GM12878 (cell line): Measurements from ENCODE around the gene SPATA16. TPM values are rescaled to one million over a fixed set of nuclear protein-coding genes. Genes with fewer than 3 reads are reported as not detected.

Experiments
- ATAC-seq: fragments of 200-7000 bp; cut with Tn5 transposase; 3 replicates; pipeline ENCODE4 v1.9.1; 2020; ENCODE audit warnings: mild to moderate bottlenecking, moderate library complexity
- BruUV-seq: library from RNA; stranded (reverse); fragments of 400-500 nt; replicated peaks from 2 replicates; lab custom pipeline; 2021; lab: Mats Ljungman, UMichigan
- CTCF ChIA-PET: fragments of 300-600 bp; sonication (Branson Sonifier 250); formaldehyde crosslinking; extraction: SDS; loops from one replicate; lab custom pipeline; 2021; ENCODE audit warnings: inconsistent platforms; lab: Yijun Ruan, JAX
- POLR2A ChIA-PET: fragments of 350-600 bp; formaldehyde crosslinking; extraction: SDS; loops from one replicate; lab custom pipeline; 2021; ENCODE audit warnings: inconsistent platforms; lab: Charles Lee
- RAD21 ChIA-PET: fragments of 300-600 bp; sonication (Branson Sonifier 250); formaldehyde crosslinking; loops from one replicate; lab custom pipeline; 2023; ENCODE audit warnings: antibody characterized with exemption; ENCODE audit not compliant: unreplicated experiment; lab: Charles Lee
- SMC1A ChIA-PET: fragments of 300-600 bp; sonication (Branson Sonifier 250); formaldehyde crosslinking; loops from one replicate; lab custom pipeline; 2023; ENCODE audit not compliant: unreplicated experiment, uncharacterized antibody; lab: Charles Lee
- DNase-seq: peaks from one replicate; pipeline ENCODE4 v3.0.0-alpha.2; 2011; ENCODE audit warnings: low read depth, low spot score
- FAIRE-seq: peaks from 3 replicates; lab custom pipeline; 2011; peaks lifted over from hg19 to GRCh38; lab: Jason Lieb, UNC
- H2AFZ ChIP-seq: 2 replicates; pipeline ENCODE4 v1.6.0; 2011; ENCODE audit warnings: low read depth, low read length, control low read depth; ENCODE audit not compliant: control insufficient read depth
- H3K27ac ChIP-seq: 2 replicates; pipeline ENCODE4 v1.5.1; 2011; ENCODE audit warnings: control low read depth; ENCODE audit not compliant: control insufficient read depth, insufficient read depth
- H3K27me3 ChIP-seq, 2 experiments: replicated peaks in 1 of 2; 2 replicates each; pipeline versions ENCODE4 v1.6.0 to v1.6.1; 2011; ENCODE audit warnings: low read length in 1 of 2; ENCODE audit not compliant: control insufficient read depth in 2 of 2, insufficient read depth in 2 of 2
- H3K36me3 ChIP-seq, 2 experiments: 2 replicates each; pipeline ENCODE4 v1.5.1; 2011; ENCODE audit warnings: low read length in 1 of 2; ENCODE audit not compliant: control insufficient read depth in 2 of 2, insufficient read depth in 2 of 2
- H3K4me1 ChIP-seq: 2 replicates; pipeline ENCODE4 v1.6.1; 2011; ENCODE audit warnings: mild to moderate bottlenecking, low read length, moderate library complexity, mixed read lengths; ENCODE audit not compliant: control insufficient read depth, insufficient read depth
- H3K4me2 ChIP-seq: 2 replicates; pipeline ENCODE4 v1.6.0; 2011; ENCODE audit warnings: control low read depth; ENCODE audit not compliant: control insufficient read depth, insufficient read depth
- H3K4me3 ChIP-seq: fragments of 200-600 bp; sonication (generic); 2 replicates; pipeline ENCODE4 v1.5.1; 2016
- H3K79me2 ChIP-seq: 2 replicates; pipeline ENCODE4 v1.6.0; 2011; ENCODE audit warnings: low read length; ENCODE audit not compliant: control insufficient read depth, insufficient read depth
- H3K9ac ChIP-seq: 2 replicates; pipeline ENCODE4 v1.8.0; 2011; ENCODE audit warnings: low read length, control low read depth, mixed read lengths; ENCODE audit not compliant: control insufficient read depth, insufficient read depth
- H3K9me3 ChIP-seq: replicated peaks from 3 replicates; pipeline ENCODE4 v1.5.1; 2011; ENCODE audit warnings: mild to moderate bottlenecking, low read length; ENCODE audit not compliant: control insufficient read depth, insufficient read depth
- H4K20me1 ChIP-seq: 2 replicates; pipeline ENCODE4 v1.6.0; 2011; ENCODE audit not compliant: control insufficient read depth, insufficient read depth
- BRCA1 ChIP-seq: IDR thresholded peaks from 2 replicates; pipeline ENCODE4 v1.6.1; 2011; ENCODE audit warnings: low read depth, low read length, improper control_type of control experiment
- HDAC6 ChIP-seq: fragments of 200-600 bp; sonication (generic); IDR thresholded peaks from one replicate; pipeline ENCODE4 v1.8.0; 2017; ENCODE audit warnings: antibody characterized with exemption; ENCODE audit not compliant: unreplicated experiment
- KAT2A ChIP-seq: conservative IDR thresholded peaks from 2 replicates; pipeline ENCODE4 v1.6.1; 2011; ENCODE audit warnings: low read depth, low read length; ENCODE audit not compliant: control insufficient read depth
- NR2F1 ChIP-seq: fragments of 450-650 bp; conservative IDR thresholded peaks from 2 replicates; pipeline ENCODE4 v1.6.1; 2017; ENCODE audit warnings: mild to moderate bottlenecking
- RAD51 ChIP-seq: fragments of 450-650 bp; IDR thresholded peaks from 2 replicates; pipeline ENCODE4 v1.6.1; 2016; ENCODE audit warnings: moderate library complexity, mild to moderate bottlenecking, inconsistent platforms
- SP1 ChIP-seq: IDR thresholded peaks from one replicate; pipeline ENCODE4 v1.6.1; 2011; ENCODE audit warnings: low read depth, low read length
- SREBF2 ChIP-seq: IDR thresholded peaks from 2 replicates; pipeline ENCODE4 v1.6.1; 2012; ENCODE audit warnings: mild to moderate bottlenecking, low read length
- ZNF622 ChIP-seq: fragments of 450-650 bp; IDR thresholded peaks from 2 replicates; pipeline ENCODE4 v1.6.1; 2017; ENCODE audit warnings: mild to moderate bottlenecking, inconsistent platforms
- WGBS: methylation state at CpG from one replicate; pipeline ENCODE4 v1.1.6; 2016; ENCODE audit warnings: low lambda C conversion rate; ENCODE audit not compliant: insufficient replicate concordance, insufficient coverage; ENCODE audit errors: missing lambda C conversion rate; 5-methylcytosine and 5-hydroxymethylcytosine counted together
- in situ Hi-C: fragments of 300-500 bp; cut with MboI; formaldehyde crosslinking; loops from 9 replicates; pipeline ENCODE4 v1.14.3; 2018; ENCODE audit warnings: mixed read lengths
- intact Hi-C: fragments of 100-400 bp; cut with micrococcal nuclease; formaldehyde crosslinking; loops from one replicate; pipeline ENCODE4 v1.14.2; 2022; ENCODE audit not compliant: unreplicated experiment
- polyA plus RNA-seq, 11 experiments: library from polyadenylated mRNA; depleted of rRNA in 4 of 11; unstranded in 6 of 11; stranded (reverse) in 5 of 11; fragments of >200 nt; fragmentation: Nextera tagmentation in 4 of 11; fragmentation: Illumina TruSeq in 1 of 11; extraction: Ambion mirVana in 4 of 11; extraction: Trizol in 1 of 11; gene quantifications; 1 replicate in 1 of 11; 2 replicates in 10 of 11; pipeline versions ENCODE4 v1.2.1 to v1.2.3, GENCODE V29; 2011 to 2016; ENCODE audit warnings: inconsistent platforms in 2 of 11, missing spikeins in 2 of 11, low read depth in 1 of 11
- total RNA-seq, 4 experiments: library from RNA; depleted of rRNA in 3 of 4; stranded (reverse); fragments of >200 nt in 3 of 4; fragmentation: Illumina TruSeq in 1 of 4; extraction: Trizol in 1 of 4; gene quantifications; 2 replicates each; pipeline versions ENCODE4 v1.2.1 to v1.2.3, GENCODE V29; 2013 to 2021
- TF ChIP-seq, protein P1 (sequence below): IDR thresholded peaks from 2 replicates; pipeline ENCODE4 v1.6.1; 2012; ENCODE audit warnings: improper control_type of control experiment, low read depth, low read length; ENCODE audit not compliant: insufficient replicate concordance
- TF ChIP-seq, protein P2 (sequence below): fragments of 150-350 bp; IDR thresholded peaks from 2 replicates; pipeline ENCODE4 v1.6.1; 2014; ENCODE audit warnings: mild to moderate bottlenecking, low read depth, low read length
- TF ChIP-seq, protein P3 (sequence below): fragments of 450-650 bp; IDR thresholded peaks from 2 replicates; pipeline ENCODE4 v1.6.1; 2017; ENCODE audit warnings: antibody characterized with exemption, mild to moderate bottlenecking, moderate library complexity
- TF ChIP-seq, protein P4 (sequence below): IDR thresholded peaks from 2 replicates; pipeline ENCODE4 v1.6.1; 2012; ENCODE audit warnings: low read depth, low read length, improper control_type of control experiment

The SPATA16 gene
- total and polyA plus RNA-seq, 10 of the 15 experiments (the other 5 are each of a cell fraction or from before 2014, with no cell fraction given), result 0.04 TPM; not detected in 9

DNA sequence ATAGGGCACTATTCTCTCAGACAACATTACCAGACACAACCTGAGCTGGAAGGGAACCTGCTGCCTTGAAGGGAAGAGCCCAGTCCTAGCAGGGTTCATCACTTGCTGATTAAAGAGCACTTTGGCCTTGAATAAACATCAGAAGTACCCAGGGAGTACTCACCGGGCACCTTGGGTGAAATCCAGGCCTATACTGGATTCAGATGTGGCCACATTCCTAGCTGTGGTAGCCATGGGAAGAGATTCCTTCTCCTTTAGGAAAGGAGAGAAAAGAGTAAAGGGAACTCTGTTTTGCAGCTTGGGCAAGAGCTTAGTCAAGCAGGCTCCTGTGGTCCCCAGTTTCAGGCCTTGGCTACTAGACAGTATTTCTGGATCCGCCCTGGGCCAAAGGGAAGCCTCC is 195.0 kb downstream of the SPATA16 start (continued):
- TF ChIP-seq, protein P1, sequence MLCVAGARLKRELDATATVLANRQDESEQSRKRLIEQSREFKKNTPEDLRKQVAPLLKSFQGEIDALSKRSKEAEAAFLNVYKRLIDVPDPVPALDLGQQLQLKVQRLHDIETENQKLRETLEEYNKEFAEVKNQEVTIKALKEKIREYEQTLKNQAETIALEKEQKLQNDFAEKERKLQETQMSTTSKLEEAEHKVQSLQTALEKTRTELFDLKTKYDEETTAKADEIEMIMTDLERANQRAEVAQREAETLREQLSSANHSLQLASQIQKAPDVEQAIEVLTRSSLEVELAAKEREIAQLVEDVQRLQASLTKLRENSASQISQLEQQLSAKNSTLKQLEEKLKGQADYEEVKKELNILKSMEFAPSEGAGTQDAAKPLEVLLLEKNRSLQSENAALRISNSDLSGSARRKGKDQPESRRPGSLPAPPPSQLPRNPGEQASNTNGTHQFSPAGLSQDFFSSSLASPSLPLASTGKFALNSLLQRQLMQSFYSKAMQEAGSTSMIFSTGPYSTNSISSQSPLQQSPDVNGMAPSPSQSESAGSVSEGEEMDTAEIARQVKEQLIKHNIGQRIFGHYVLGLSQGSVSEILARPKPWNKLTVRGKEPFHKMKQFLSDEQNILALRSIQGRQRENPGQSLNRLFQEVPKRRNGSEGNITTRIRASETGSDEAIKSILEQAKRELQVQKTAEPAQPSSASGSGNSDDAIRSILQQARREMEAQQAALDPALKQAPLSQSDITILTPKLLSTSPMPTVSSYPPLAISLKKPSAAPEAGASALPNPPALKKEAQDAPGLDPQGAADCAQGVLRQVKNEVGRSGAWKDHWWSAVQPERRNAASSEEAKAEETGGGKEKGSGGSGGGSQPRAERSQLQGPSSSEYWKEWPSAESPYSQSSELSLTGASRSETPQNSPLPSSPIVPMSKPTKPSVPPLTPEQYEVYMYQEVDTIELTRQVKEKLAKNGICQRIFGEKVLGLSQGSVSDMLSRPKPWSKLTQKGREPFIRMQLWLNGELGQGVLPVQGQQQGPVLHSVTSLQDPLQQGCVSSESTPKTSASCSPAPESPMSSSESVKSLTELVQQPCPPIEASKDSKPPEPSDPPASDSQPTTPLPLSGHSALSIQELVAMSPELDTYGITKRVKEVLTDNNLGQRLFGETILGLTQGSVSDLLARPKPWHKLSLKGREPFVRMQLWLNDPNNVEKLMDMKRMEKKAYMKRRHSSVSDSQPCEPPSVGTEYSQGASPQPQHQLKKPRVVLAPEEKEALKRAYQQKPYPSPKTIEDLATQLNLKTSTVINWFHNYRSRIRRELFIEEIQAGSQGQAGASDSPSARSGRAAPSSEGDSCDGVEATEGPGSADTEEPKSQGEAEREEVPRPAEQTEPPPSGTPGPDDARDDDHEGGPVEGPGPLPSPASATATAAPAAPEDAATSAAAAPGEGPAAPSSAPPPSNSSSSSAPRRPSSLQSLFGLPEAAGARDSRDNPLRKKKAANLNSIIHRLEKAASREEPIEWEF, result no peak
- TF ChIP-seq ZNF622 (no peak), KAT2A (no peak)
- TF ChIP-seq, all 136 proteins: peak for 0

DNA sequence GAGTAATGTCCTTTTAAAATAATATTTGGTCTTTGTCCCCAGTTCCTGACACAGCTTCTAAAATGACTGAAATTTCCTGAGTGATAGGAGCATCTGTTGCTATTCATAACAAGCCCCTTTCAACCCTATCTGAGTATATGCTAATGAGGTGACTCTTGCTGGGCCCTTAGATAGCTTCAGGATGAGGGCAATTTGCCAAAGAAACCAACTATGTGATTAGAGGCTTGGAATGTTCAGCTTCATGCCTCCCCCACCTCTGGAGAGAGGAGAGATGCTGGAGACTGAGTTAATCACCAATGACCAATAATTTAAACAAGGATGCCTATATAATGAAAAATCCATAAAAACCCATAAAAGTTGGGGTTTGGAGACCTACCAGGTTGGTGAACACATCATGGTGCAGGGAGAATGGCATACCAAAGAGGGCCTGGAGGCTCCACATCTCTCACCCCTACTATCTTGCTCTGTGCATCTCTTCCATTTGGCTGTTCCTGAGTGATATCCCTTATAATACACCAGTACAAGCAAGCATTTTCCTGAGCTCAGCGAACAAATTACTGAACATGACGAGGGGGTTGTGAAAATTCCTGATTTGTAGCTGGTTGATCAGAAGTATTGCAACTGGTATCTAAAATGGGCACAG is 201.3 kb downstream of the SPATA16 start:
- in situ Hi-C loops (no loop called here), intact Hi-C loops (no loop called here)
- Histone ChIP-seq H3K4me1 (no peaks in the 10 kb centered on the region), H3K27me3 (no peaks in the 10 kb centered on the region), H3K9ac (no peak overlapping the region), H3K4me2 (no peak overlapping the region), H3K27ac (no peak overlapping the region), H2AFZ (no peak overlapping the region), H3K9me3 (no peaks in the 10 kb centered on the region), H3K4me3 (no peak overlapping the region), H3K79me2 (no peaks in the 10 kb centered on the region), H4K20me1 (no peaks in the 10 kb centered on the region), H3K36me3 (no peaks in the 10 kb centered on the region)
- no peak for DNase-seq
- ChIA-PET RAD21 (no interaction called here), SMC1A (interaction anchor here (0.6 to 1.5 kb wide), 3 partner anchors 23 to 65 kb away, joined by 3 to 4 read pairs (median 3); no protein-coding TSS in a partner anchor), CTCF (no interaction called here), POLR2A (no interaction called here)
- 4% methylated on average over 2 of the region's 2 CpGs for WGBS
- no peak for ATAC-seq
- no TSS peak for BruUV-seq
- FAIRE-seq, result no peak
- TF ChIP-seq NR2F1, result no peak
- TF ChIP-seq SREBF2, result no peak
- TF ChIP-seq HDAC6, result no peak
- TF ChIP-seq RAD51, result no peak
- TF ChIP-seq, protein P2, sequence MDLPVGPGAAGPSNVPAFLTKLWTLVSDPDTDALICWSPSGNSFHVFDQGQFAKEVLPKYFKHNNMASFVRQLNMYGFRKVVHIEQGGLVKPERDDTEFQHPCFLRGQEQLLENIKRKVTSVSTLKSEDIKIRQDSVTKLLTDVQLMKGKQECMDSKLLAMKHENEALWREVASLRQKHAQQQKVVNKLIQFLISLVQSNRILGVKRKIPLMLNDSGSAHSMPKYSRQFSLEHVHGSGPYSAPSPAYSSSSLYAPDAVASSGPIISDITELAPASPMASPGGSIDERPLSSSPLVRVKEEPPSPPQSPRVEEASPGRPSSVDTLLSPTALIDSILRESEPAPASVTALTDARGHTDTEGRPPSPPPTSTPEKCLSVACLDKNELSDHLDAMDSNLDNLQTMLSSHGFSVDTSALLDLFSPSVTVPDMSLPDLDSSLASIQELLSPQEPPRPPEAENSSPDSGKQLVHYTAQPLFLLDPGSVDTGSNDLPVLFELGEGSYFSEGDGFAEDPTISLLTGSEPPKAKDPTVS, result no peak
- TF ChIP-seq, protein P3, sequence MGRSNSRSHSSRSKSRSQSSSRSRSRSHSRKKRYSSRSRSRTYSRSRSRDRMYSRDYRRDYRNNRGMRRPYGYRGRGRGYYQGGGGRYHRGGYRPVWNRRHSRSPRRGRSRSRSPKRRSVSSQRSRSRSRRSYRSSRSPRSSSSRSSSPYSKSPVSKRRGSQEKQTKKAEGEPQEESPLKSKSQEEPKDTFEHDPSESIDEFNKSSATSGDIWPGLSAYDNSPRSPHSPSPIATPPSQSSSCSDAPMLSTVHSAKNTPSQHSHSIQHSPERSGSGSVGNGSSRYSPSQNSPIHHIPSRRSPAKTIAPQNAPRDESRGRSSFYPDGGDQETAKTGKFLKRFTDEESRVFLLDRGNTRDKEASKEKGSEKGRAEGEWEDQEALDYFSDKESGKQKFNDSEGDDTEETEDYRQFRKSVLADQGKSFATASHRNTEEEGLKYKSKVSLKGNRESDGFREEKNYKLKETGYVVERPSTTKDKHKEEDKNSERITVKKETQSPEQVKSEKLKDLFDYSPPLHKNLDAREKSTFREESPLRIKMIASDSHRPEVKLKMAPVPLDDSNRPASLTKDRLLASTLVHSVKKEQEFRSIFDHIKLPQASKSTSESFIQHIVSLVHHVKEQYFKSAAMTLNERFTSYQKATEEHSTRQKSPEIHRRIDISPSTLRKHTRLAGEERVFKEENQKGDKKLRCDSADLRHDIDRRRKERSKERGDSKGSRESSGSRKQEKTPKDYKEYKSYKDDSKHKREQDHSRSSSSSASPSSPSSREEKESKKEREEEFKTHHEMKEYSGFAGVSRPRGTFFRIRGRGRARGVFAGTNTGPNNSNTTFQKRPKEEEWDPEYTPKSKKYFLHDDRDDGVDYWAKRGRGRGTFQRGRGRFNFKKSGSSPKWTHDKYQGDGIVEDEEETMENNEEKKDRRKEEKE, result no peak
- TF ChIP-seq, protein P4, sequence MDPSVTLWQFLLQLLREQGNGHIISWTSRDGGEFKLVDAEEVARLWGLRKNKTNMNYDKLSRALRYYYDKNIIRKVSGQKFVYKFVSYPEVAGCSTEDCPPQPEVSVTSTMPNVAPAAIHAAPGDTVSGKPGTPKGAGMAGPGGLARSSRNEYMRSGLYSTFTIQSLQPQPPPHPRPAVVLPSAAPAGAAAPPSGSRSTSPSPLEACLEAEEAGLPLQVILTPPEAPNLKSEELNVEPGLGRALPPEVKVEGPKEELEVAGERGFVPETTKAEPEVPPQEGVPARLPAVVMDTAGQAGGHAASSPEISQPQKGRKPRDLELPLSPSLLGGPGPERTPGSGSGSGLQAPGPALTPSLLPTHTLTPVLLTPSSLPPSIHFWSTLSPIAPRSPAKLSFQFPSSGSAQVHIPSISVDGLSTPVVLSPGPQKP, result no peak
- TF ChIP-seq BRCA1, result no peak
- TF ChIP-seq SP1, result no peak
